ENCODE measurements around the gene ANKLE2. TPM values are rescaled to one million over a fixed set of nuclear protein-coding genes. Genes with fewer than 3 reads are reported as not detected.

Gene ANKLE2
- total and polyA plus RNA-seq, 3 experiments from 2014 or later = 40.6 to 119 (median 114) TPM

DNA sequence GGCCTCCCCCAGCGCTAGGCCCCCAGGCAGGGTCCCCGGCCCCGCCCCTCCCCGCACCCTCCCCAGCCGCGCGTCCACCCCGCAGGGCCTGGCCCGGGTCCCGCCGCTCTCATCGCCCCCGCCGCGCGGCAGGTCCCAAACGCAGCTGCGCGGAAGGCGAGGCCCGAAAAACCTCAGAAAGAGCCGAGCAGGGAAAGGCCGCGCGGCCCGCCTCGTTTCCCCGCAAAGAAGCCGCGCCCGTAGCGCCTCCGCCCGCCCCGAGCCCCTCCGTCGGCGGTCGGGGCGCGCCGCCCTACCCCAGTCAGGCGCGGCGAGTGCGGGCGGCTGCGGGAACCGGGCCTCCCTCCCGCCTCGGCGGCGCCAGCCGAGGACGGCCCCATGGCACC lies 74.8 kb downstream of the ANKLE2 start:
- no peak for DNase-seq
- H3K4me3 ChIP-seq (ENCODE audit: low read length) = peak overlapping the region; percentile 47

GRCh38 chr12:132685400-132685799 lies 76.2 kb downstream of the ANKLE2 start:
- Mint-ChIP-seq H3K36me3 (peaks cover 0 to 4% (median 3%) of the 10 kb centered on the region in 3 donors), H3K4me1 (peaks cover 17 to 35% (median 30%) of the 10 kb centered on the region in 3 donors), H3K4me3 (peak overlapping the region; percentile 58 to 95 (median 74)), H3K27ac (peak overlapping the region in 5 of 8 donors; percentile 37 to 87 (median 66)), H3K9me3 (no peaks in the 10 kb centered on the region), H3K27me3 (no peaks in the 10 kb centered on the region)
- H3K4me1 ChIP-seq (ENCODE audit: insufficient read depth, low read length) = peaks cover 7% of the 10 kb centered on the region
- H3K27ac ChIP-seq (ENCODE audit: low read depth, low read length) = no peak overlapping the region
- H3K27me3 ChIP-seq (ENCODE audit: insufficient read depth, low read length, poor library complexity, severe bottlenecking) = no peaks in the 10 kb centered on the region
- no peaks in the 10 kb centered on the region for H3K9me3 ChIP-seq (ENCODE audit: low read length)
- H3K36me3 ChIP-seq (ENCODE audit: insufficient read depth, low read length) = peaks cover 4% of the 10 kb centered on the region
- ChIA-PET POLR2A (no interaction called here), CTCF (interaction anchor here (1.2 kb wide), 1 partner anchor 220 kb away, joined by 3 read pairs; no protein-coding TSS in a partner anchor)
- no peak for DNase-seq
- no peak overlapping the region for H3K4me3 ChIP-seq (ENCODE audit: low read length)

More for the DNA sequence above, 74.8 kb downstream of the ANKLE2 start:
- peaks cover 0 to 1% (median 0%) of the 10 kb centered on the region in 3 donors for H3K36me3 Mint-ChIP-seq
- Histone ChIP-seq H3K4me1 (ENCODE audit: insufficient read depth, low read length) (peaks cover 7% of the 10 kb centered on the region), H3K27ac (ENCODE audit: low read depth, low read length) (peak overlapping the region; percentile 59), H3K27me3 (ENCODE audit: insufficient read depth, low read length, poor library complexity, severe bottlenecking) (no peaks in the 10 kb centered on the region), H3K9me3 (ENCODE audit: low read length) (no peaks in the 10 kb centered on the region), H3K36me3 (ENCODE audit: insufficient read depth, low read length) (no peaks in the 10 kb centered on the region)
- no peaks in the 10 kb centered on the region for H3K9me3 Mint-ChIP-seq
- H3K4me1 Mint-ChIP-seq = peaks cover 15 to 30% (median 28%) of the 10 kb centered on the region in 3 donors
- H3K27ac Mint-ChIP-seq = no peak overlapping the region
- ChIA-PET CTCF (no interaction called here), POLR2A (no interaction called here)
- H3K4me3 Mint-ChIP-seq = peak overlapping the region; percentile 55 to 95 (median 85)
- H3K27me3 Mint-ChIP-seq = no peaks in the 10 kb centered on the region

DNA sequence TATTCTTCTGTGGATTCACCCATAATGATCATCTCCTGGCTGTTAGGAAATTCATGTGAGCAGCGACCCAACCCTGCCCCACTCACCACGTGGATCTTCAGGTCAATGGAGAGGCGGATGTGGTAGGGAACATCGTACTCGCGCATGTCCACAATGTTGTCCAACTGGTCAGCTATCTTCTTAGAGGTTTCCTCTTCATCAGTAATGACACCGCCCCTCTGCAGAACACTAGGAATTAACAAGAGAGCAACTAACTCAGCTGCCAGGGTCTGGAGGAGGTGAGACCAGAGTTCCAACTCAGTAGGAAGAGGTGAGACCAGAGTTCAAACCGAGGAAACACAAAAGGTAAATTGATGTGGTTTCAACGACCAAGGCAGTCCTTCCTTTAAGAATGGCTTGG lies 84.1 kb downstream of the ANKLE2 start:
- H3K4me1 ChIP-seq (ENCODE audit: insufficient read depth, low read length) = no peaks in the 10 kb centered on the region
- POLR2A ChIA-PET = no interaction called here
- Mint-ChIP-seq H3K27ac (peak overlapping the region in 1 of 8 donors; percentile 29), H3K9me3 (no peaks in the 10 kb centered on the region), H3K4me3 (peak overlapping the region in 1 of 7 donors; percentile 65), H3K4me1 (peaks cover 0 to 14% (median 4%) of the 10 kb centered on the region in 3 donors), H3K27me3 (no peaks in the 10 kb centered on the region), H3K36me3 (peaks cover 10 to 74% (median 20%) of the 10 kb centered on the region in 3 donors)
- peaks cover 42% of the 10 kb centered on the region for H3K36me3 ChIP-seq (ENCODE audit: insufficient read depth, low read length)
- H3K4me3 ChIP-seq (ENCODE audit: low read length) = no peak overlapping the region
- H3K27ac ChIP-seq (ENCODE audit: low read depth, low read length) = no peak overlapping the region
- CTCF ChIA-PET = no interaction called here
- H3K27me3 ChIP-seq (ENCODE audit: insufficient read depth, low read length, poor library complexity, severe bottlenecking) = no peaks in the 10 kb centered on the region
- no peaks in the 10 kb centered on the region for H3K9me3 ChIP-seq (ENCODE audit: low read length)
- DNase-seq = no peak

DNA sequence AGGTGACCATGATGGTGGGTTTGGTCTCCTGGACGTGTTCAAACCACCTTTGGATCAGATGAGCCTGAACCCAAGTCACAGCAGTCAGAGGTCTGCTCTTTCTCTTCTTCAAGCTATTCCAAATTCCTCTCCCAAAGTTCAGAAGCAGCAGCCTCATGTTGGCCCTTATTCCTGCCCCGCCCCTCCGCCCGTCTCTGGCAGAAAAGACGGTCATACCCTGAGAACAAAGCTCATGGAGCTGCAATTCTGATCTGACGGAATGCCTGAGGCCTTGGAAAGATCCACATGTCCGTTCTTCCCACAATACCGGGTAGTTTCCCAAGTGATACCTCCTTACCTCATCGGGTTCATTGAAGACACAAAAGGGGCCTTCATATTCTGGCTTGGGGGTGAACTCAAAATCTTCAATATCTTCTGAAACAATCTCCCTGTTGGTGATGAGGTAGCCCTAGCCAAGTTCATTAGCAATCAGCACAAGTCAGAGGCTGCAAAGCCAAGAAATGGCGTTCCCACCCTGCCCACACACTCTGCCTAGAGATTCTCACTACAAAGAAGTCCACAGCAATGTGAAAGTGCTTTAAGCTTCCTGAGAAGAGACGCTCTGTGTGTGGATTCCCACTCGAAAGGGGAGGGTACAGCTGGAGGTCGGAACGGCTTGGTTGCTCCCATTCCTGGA lies 85.7 kb downstream of the ANKLE2 start:
- ChIA-PET POLR2A (no interaction called here), CTCF (no interaction called here)
- H3K27ac Mint-ChIP-seq = peak overlapping the region in 1 of 8 donors; percentile 27
- no peak for DNase-seq
- no peaks in the 10 kb centered on the region for H3K27me3 Mint-ChIP-seq
- H3K4me3 ChIP-seq (ENCODE audit: low read length) = no peak overlapping the region
- no peaks in the 10 kb centered on the region for H3K9me3 ChIP-seq (ENCODE audit: low read length)
- H3K27me3 ChIP-seq (ENCODE audit: insufficient read depth, low read length, poor library complexity, severe bottlenecking) = no peaks in the 10 kb centered on the region
- H3K27ac ChIP-seq (ENCODE audit: low read depth, low read length) = no peak overlapping the region
- H3K4me1 ChIP-seq (ENCODE audit: insufficient read depth, low read length) = no peaks in the 10 kb centered on the region
- peaks cover 4 to 15% (median 8%) of the 10 kb centered on the region in 3 donors for H3K4me1 Mint-ChIP-seq
- H3K9me3 Mint-ChIP-seq = no peaks in the 10 kb centered on the region
- H3K36me3 ChIP-seq (ENCODE audit: insufficient read depth, low read length) = peaks cover 42% of the 10 kb centered on the region
- peaks cover 10 to 86% (median 26%) of the 10 kb centered on the region in 3 donors for H3K36me3 Mint-ChIP-seq
- no peak overlapping the region for H3K4me3 Mint-ChIP-seq

Other genes starting within 250 kb of the ANKLE2 start
- not detected for gene LRCOL1, start 151.2 kb downstream of the ANKLE2 start, total RNA-seq
- gene LRCOL1, start 151.2 kb downstream of the ANKLE2 start, polyA plus RNA-seq = not detected
- gene P2RX2, start 143.1 kb downstream of the ANKLE2 start, total RNA-seq = not detected
- not detected for gene P2RX2, start 143.1 kb downstream of the ANKLE2 start, polyA plus RNA-seq
- 100 to 1,000 TPM; 109 to 117 TPM for gene POLE, start 74.5 kb downstream of the ANKLE2 start, total RNA-seq
- gene POLE, start 74.5 kb downstream of the ANKLE2 start, polyA plus RNA-seq = 4.2 TPM
- gene PXMP2, start 74.2 kb downstream of the ANKLE2 start, total RNA-seq = 10 to 100 TPM; 21.2 to 22.5 TPM
- gene PXMP2, start 74.2 kb downstream of the ANKLE2 start, polyA plus RNA-seq = 14.5 TPM
- 100 to 1,000 TPM in 1 of 2 experiments, 10 to 100 TPM in 1; 99.7 to 102 TPM for gene PGAM5, start 51.0 kb downstream of the ANKLE2 start, total RNA-seq
- gene PGAM5, start 51.0 kb downstream of the ANKLE2 start, polyA plus RNA-seq = 31.8 TPM
- 10 to 100 TPM; 63.7 to 68.2 TPM for gene GOLGA3, start 67.0 kb upstream of the ANKLE2 start, total RNA-seq
- 13.4 TPM for gene GOLGA3, start 67.0 kb upstream of the ANKLE2 start, polyA plus RNA-seq
- 10 to 100 TPM; 55.9 to 57.7 TPM for gene CHFR, start 125.8 kb upstream of the ANKLE2 start, total RNA-seq
- gene CHFR, start 125.8 kb upstream of the ANKLE2 start, polyA plus RNA-seq = 35.0 TPM
- gene ZNF605, start 194.5 kb upstream of the ANKLE2 start, total RNA-seq = 1 to 10 TPM; 5.6 to 6.2 TPM
- 1.5 TPM for gene ZNF605, start 194.5 kb upstream of the ANKLE2 start, polyA plus RNA-seq
- gene ZNF26, start 224.5 kb upstream of the ANKLE2 start, total RNA-seq = 10 to 100 TPM; 15.5 to 16.5 TPM
- 19.3 TPM for gene ZNF26, start 224.5 kb upstream of the ANKLE2 start, polyA plus RNA-seq